Transverse colon (tissue), 4 donors: ENCODE data around the gene STMP1. TPM values are rescaled to one million over a fixed set of nuclear protein-coding genes. Genes with fewer than 3 reads are reported as not detected.
"Not testable (repeated sequence)": the region's sequence is repeated elsewhere in the genome, so short reads cannot be mapped to it uniquely, and the experiment has no call there.

Experiments
- DNase-seq: peaks from one replicate; pipeline ENCODE4 v3.0.0-alpha.2; 2019
- H3K27ac ChIP-seq, 4 donors: fragments of 200-600 bp; sonication (generic); 2 replicates each; pipeline ENCODE4 v1.5.1; 2016 to 2018; ENCODE audit warnings: inconsistent platforms in 4 of 4
- H3K27me3 ChIP-seq: fragments of 200-600 bp; sonication (generic); 2 replicates; pipeline ENCODE4 v1.5.1; 2017; ENCODE audit warnings: inconsistent platforms
- H3K36me3 ChIP-seq, 4 donors: fragments of 200-600 bp; sonication (generic); 2 replicates each; pipeline ENCODE4 v1.5.1; 2017 to 2019; ENCODE audit warnings: inconsistent platforms in 4 of 4
- H3K4me1 ChIP-seq, 4 donors: fragments of 200-600 bp; sonication (generic); 2 replicates each; pipeline ENCODE4 v1.5.1; 2017 to 2020; ENCODE audit warnings: inconsistent platforms in 4 of 4
- H3K4me3 ChIP-seq, 4 donors: fragments of 200-600 bp; sonication (generic); 1 replicate in 1 of 4; 2 replicates in 3 of 4; pipeline versions ENCODE4 v1.5.1 to v1.6.1; 2017 to 2019; ENCODE audit warnings: inconsistent platforms in 4 of 4
- H3K9me3 ChIP-seq, 2 donors: fragments of 200-600 bp; sonication (generic); 2 replicates each; pipeline ENCODE4 v1.5.1; 2017 to 2019; ENCODE audit warnings: inconsistent platforms in 2 of 2
- CTCF ChIP-seq, 5 experiments: fragments of 200-600 bp in 3 of 5; fragments of 450-650 bp in 2 of 5; sonication (generic) in 3 of 5; IDR thresholded peaks; 1 replicate in 2 of 5; 2 replicates in 3 of 5; pipeline ENCODE4 v1.5.1; 2016 to 2017; ENCODE audit warnings: antibody characterized with exemption in 5 of 5, inconsistent platforms in 3 of 5, mild to moderate bottlenecking in 2 of 5, moderate library complexity in 1 of 5
- EP300 ChIP-seq: sonication (generic); formaldehyde crosslinking; IDR thresholded peaks from one replicate; pipeline ENCODE4 v1.6.1; 2017; ENCODE audit warnings: antibody characterized with exemption, low read depth
- POLR2A ChIP-seq: fragments of 450-650 bp; IDR thresholded peaks from one replicate; pipeline ENCODE4 v1.6.1; 2016; ENCODE audit warnings: antibody characterized with exemption, mild to moderate bottlenecking, moderate library complexity
- POLR2AphosphoS5 ChIP-seq, 3 donors: sonication (generic); formaldehyde crosslinking; IDR thresholded peaks; one replicate each; pipeline ENCODE4 v1.6.1; 2016; ENCODE audit warnings: antibody characterized with exemption in 3 of 3
- WGBS, 2 donors: methylation state at CpG; one replicate each; pipeline ENCODE4 v1.1.5; 2018; ENCODE audit warnings: low coverage in 1 of 2; 5-methylcytosine and 5-hydroxymethylcytosine counted together
- in situ Hi-C, 4 donors: fragments of 200-750 bp; cut with MboI; loops; one replicate each; pipeline versions ENCODE4 v1.15.0 to v1.15.1; 2017; ENCODE audit warnings: low sequenced_read_pairs in 3 of 4, low pct_ligation_motif_present in 1 of 4, low pct_unique_long_range_greater_than_20kb in 1 of 4
- intact Hi-C: fragments of 100-400 bp; cut with DNase I; formaldehyde crosslinking; loops from one replicate; pipeline ENCODE4 v1.15.1; 2023; ENCODE audit warnings: low total_unique reads
- total RNA-seq, 4 donors: library from RNA; depleted of rRNA; stranded (reverse); fragments of >200 nt; gene quantifications; one replicate each; pipeline ENCODE4 v1.1.0, GENCODE V29; 2016

STMP1 gene
- total RNA-seq, 4 donors from 2014 or later, result 3.0 to 21.6 (median 12.0) TPM

- in situ Hi-C loops, result loop anchor here in 3 of 4 donors (25.0 kb wide), 2 partner anchors 296 to 346 kb away; no protein-coding TSS in a partner anchor
- TF ChIP-seq CTCF (IDR thresholded peaks at IDR 0.05) (no peak), EP300 (no peak), POLR2A (no peak), POLR2AphosphoS5 (IDR thresholded peaks at IDR 0.05) (no peak)
Measured at GRCh38 chr7:135666156-135666555, 3.8 kb downstream of the STMP1 start.

GRCh38 chr7:135666846-135667245, 4.5 kb downstream of the STMP1 start:
- H3K4me3 ChIP-seq, result no peak overlapping the region
- DNase-seq, result no peak
- H3K4me1 ChIP-seq, result peaks cover 7 to 35% (median 16%) of the 10 kb centered on the region in 4 donors
- no peak for TF ChIP-seq EP300
- TF ChIP-seq CTCF (IDR thresholded peaks at IDR 0.05), result no peak
- no peak for TF ChIP-seq POLR2A
- TF ChIP-seq POLR2AphosphoS5 (IDR thresholded peaks at IDR 0.05), result no peak
- H3K27me3 ChIP-seq, result no peaks in the 10 kb centered on the region
- H3K36me3 ChIP-seq, result no peaks in the 10 kb centered on the region
- in situ Hi-C loops (loop anchor here in 3 of 4 donors (25.0 kb wide), 2 partner anchors 295 to 345 kb away; no protein-coding TSS in a partner anchor), intact Hi-C loops (no loop called here)
- H3K27ac ChIP-seq, result no peak overlapping the region
- no peaks in the 10 kb centered on the region for H3K9me3 ChIP-seq
- 74 to 75% methylated on average over 6 of the region's 6 CpGs for WGBS, 2 donors

More at GRCh38 chr7:135666156-135666555, 3.8 kb downstream of the STMP1 start:
- Histone ChIP-seq H3K4me1 (peaks cover 7 to 40% (median 17%) of the 10 kb centered on the region in 4 donors), H3K27me3 (no peaks in the 10 kb centered on the region), H3K9me3 (no peaks in the 10 kb centered on the region), H3K27ac (no peak overlapping the region), H3K36me3 (no peaks in the 10 kb centered on the region), H3K4me3 (no peak overlapping the region)
- 88 to 93% methylated on average over 10 to 11 of the region's 11 CpGs for WGBS, 2 donors
- no peak for DNase-seq
- intact Hi-C loops, result no loop called here

- intact Hi-C loops, H3K9me3 ChIP-seq, DNase-seq, H3K27me3 ChIP-seq, H3K4me3 ChIP-seq, H3K27ac ChIP-seq, H3K36me3 ChIP-seq: not testable (repeated sequence)
- in situ Hi-C loops, result loop anchor here in 3 of 4 donors (25.0 kb wide), 2 partner anchors 295 to 345 kb away; no protein-coding TSS in a partner anchor
- H3K4me1 ChIP-seq, result peaks cover 7 to 34% (median 20%) of the 10 kb centered on the region in 4 donors
- 97 to 100% methylated on average over 1 of the region's 1 CpG for WGBS, 2 donors
Measured at GRCh38 chr7:135667626-135668025, 5.3 kb downstream of the STMP1 start.

GRCh38 chr7:135668852-135669395, 6.6 kb downstream of the STMP1 start:
- in situ Hi-C loops, result loop anchor here in 3 of 4 donors (25.0 kb wide), 2 partner anchors 293 to 343 kb away; no protein-coding TSS in a partner anchor
- H3K36me3 ChIP-seq, H3K27me3 ChIP-seq, intact Hi-C loops, H3K4me3 ChIP-seq, DNase-seq, H3K27ac ChIP-seq, H3K9me3 ChIP-seq: not testable (repeated sequence)
- 64 to 71% methylated on average over 4 to 6 of the region's 6 CpGs for WGBS, 2 donors
- peaks cover under 1 to 27% (median 12%) of the 10 kb centered on the region in 4 donors for H3K4me1 ChIP-seq

- H3K9me3 ChIP-seq, result no peaks in the 10 kb centered on the region
- intact Hi-C loops, result no loop called here
- TF ChIP-seq CTCF (IDR thresholded peaks at IDR 0.05) (no peak), POLR2A (no peak), EP300 (no peak), POLR2AphosphoS5 (IDR thresholded peaks at IDR 0.05) (no peak)
- H3K4me1 ChIP-seq, result peaks cover 0 to 20% (median 8%) of the 10 kb centered on the region in 4 donors
- in situ Hi-C loops, result loop anchor here (10.0 to 25.0 kb wide), 3 partner anchors 293 to 343 kb away; no protein-coding TSS in a partner anchor
- H3K4me3 ChIP-seq, result no peak overlapping the region
- H3K27me3 ChIP-seq, result no peaks in the 10 kb centered on the region
- no peak for DNase-seq
- peaks cover 0 to 9% (median 0%) of the 10 kb centered on the region in 4 donors for H3K36me3 ChIP-seq
- H3K27ac ChIP-seq, result no peak overlapping the region
- 60 to 89% methylated on average over 1 of the region's 1 CpG for WGBS, 2 donors
Measured at GRCh38 chr7:135669774-135670173, 7.5 kb downstream of the STMP1 start.
